A549 treated with AZD9567 at 1 μM for 4 hours (cell line): ENCODE measurements around the gene LYPD5. TPM values are rescaled to one million over a fixed set of nuclear protein-coding genes. Genes with fewer than 3 reads are reported as not detected.

ENCODE experiments used
- total RNA-seq: library from RNA; stranded (reverse); fragments of 200-300 nt; extraction: Qiagen RNA extraction; gene quantifications from 5 replicates; pipeline ENCODE4 v1.2.3, GENCODE V29; 2022; ENCODE audit not compliant: insufficient read depth

LYPD5 gene, protein sequence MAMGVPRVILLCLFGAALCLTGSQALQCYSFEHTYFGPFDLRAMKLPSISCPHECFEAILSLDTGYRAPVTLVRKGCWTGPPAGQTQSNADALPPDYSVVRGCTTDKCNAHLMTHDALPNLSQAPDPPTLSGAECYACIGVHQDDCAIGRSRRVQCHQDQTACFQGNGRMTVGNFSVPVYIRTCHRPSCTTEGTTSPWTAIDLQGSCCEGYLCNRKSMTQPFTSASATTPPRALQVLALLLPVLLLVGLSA
- total RNA-seq = 0.07 to 0.30 TPM (median 0.17 TPM) in 4 of 5 replicates, not detected in the other

GRCh38 chr19:43802216-43802951, at the start of gene LYPD5:
TSS of gene LYPD5 (minus strand) at chr19:43802447. CDS start at chr19:43802380, 67 bp downstream.

DNA sequence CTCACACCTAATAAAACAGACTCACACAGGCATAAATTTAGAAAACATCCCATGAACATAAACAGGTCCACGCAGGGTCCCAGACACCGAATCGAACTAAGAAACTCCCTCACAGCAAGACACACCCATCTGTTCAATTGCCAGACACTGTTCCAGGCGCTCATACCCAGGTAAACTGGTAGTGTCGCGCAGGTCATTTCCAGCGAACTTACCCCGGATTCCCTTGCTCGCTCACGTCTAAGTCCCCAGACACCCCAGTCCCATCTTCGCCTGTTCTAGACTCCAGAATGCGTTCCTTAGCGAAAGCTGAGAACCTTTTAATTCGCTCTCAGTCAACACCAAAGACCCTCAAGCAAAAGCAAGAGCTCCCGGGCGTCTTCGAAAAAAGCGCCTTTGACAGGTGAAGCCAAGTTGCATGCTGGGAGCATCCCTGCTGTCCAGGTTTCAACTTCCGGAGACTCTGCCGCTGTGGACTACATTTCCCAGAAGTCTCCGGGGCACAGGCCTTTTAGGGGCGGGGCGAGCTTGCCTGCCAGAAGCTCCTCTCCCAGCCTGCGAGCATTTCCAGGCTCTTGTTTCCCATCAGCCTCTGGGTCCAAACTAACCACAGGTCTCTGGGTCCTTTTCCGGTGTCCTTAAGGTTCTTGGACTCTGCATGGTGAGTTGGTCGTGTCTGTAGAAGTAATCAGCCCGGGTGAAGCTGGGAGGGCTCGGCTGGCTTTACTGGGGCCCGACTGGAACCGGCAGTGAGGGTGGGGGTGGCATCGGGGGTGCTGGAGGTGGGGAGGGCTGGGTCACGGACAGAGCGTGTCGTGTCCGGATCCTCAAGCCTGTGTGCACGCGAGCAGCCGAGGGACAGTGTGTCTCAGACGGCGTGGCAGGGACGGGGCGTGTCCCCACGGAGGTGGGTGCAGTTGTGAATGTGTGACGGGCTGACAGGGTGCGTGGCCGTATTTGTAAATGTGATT, 24.8 kb upstream of the LYPD5 start, which contains the start of gene ZNF283:
Gene ZNF283 (plus strand): TSS at position 535 of the 968 bp plus-strand sequence. CDS start 6,184 bp downstream, outside the sequence.

GRCh38 chr19:43780706-43781525, 21.3 kb downstream of the LYPD5 start, which contains the start of gene KCNN4:
TSS of gene KCNN4 (minus strand) at chr19:43780973. CDS start at chr19:43780861, 112 bp downstream.

DNA sequence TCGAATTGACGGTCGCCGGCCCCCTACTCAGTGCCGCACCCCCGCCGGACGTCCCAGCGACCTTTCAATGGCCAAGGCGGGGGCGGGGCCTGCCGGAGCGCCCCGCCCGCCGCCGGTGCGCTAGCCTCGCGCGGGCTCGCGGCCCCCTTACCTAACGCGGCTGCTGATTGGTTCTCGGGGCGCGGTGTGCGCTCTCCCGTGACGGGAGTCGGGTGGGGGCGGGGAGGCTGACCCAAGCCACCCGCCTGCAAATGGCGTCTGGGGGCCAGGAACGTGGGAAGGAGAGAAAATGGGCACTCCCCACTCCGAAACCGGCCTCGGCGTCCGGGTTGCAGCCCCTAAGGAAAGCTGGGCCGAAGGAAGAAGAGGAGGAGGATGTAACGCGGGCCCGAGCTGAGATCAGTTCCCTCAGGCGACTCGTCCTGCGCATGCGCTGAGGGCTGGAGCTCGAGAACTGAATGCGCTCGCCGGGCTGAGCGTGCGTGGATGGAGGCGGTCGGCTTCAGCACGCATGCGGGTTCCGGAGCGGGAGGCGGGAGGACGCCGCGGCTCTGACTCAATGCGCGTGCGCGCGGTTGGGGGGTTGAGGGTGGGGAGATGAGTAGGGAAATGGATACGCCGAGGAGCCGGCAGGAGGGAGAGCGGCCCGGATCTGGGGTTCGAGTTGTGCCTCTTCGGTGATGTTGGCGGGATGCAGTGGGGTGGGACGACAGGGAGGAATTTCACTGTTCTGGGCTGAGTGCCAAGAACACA, 47.6 kb downstream of the LYPD5 start, which contains the start of gene SMG9:
Gene SMG9 (minus strand): TSS at position 460 of the 753 bp plus-strand sequence. CDS start 4,221 bp downstream, outside the sequence.

Other genes starting within 250 kb of the LYPD5 start
- 22.7 to 29.4 TPM (median 27.4 TPM) in 5 replicates for gene XRCC1, start 226.9 kb downstream of the LYPD5 start, total RNA-seq
- gene PINLYP, start 226.6 kb downstream of the LYPD5 start, total RNA-seq = 0.22 to 0.52 TPM (median 0.27 TPM) in 4 of 5 replicates, not detected in the other
- 4.6 to 10.5 TPM (median 5.9 TPM) in 5 replicates for gene IRGQ, start 206.3 kb downstream of the LYPD5 start, total RNA-seq
- gene ZNF576, start 205.9 kb downstream of the LYPD5 start, total RNA-seq = 20.0 to 21.3 TPM (median 20.5 TPM) in 5 replicates
- gene SRRM5, start 190.4 kb downstream of the LYPD5 start, total RNA-seq = 0.52 to 0.80 TPM (median 0.67 TPM) in 4 of 5 replicates, not detected in the other
- gene ZNF428, start 182.8 kb downstream of the LYPD5 start, total RNA-seq = 40.1 to 61.6 TPM (median 59.4 TPM) in 5 replicates
- 5.5 to 10.0 TPM (median 9.6 TPM) in 5 replicates for gene CADM4, start 162.6 kb downstream of the LYPD5 start, total RNA-seq
- gene PLAUR, start 132.3 kb downstream of the LYPD5 start, total RNA-seq = 62.1 to 69.9 TPM (median 69.1 TPM) in 5 replicates
- gene IRGC, start 86.4 kb downstream of the LYPD5 start, total RNA-seq = not detected in 5 replicates
- gene SMG9, start 47.5 kb downstream of the LYPD5 start, total RNA-seq = 50.2 to 64.4 TPM (median 56.7 TPM) in 5 replicates
- 29.1 to 47.0 TPM (median 45.0 TPM) in 5 replicates for gene KCNN4, start 21.5 kb downstream of the LYPD5 start, total RNA-seq
- 4.3 to 12.9 TPM (median 5.1 TPM) in 5 replicates for gene ZNF283, start 24.9 kb upstream of the LYPD5 start, total RNA-seq
- gene ZNF404, start 81.5 kb upstream of the LYPD5 start, total RNA-seq = 0.20 to 0.45 TPM (median 0.31 TPM) in 4 of 5 replicates, not detected in the other
- gene ZNF45, start 132.8 kb upstream of the LYPD5 start, total RNA-seq = 9.3 to 20.4 TPM (median 10.4 TPM) in 5 replicates
- 0.30 to 0.65 TPM (median 0.47 TPM) in 4 of 5 replicates, not detected in the other for gene ZNF221, start 148.8 kb upstream of the LYPD5 start, total RNA-seq
- gene ZNF155, start 181.7 kb upstream of the LYPD5 start, total RNA-seq = 2.1 to 5.6 TPM (median 2.5 TPM) in 5 replicates
- gene ZNF230, start 200.5 kb upstream of the LYPD5 start, total RNA-seq = 1.6 to 3.5 TPM (median 2.7 TPM) in 5 replicates
- gene ZNF222, start 222.9 kb upstream of the LYPD5 start, total RNA-seq = 3.0 to 3.7 TPM (median 3.5 TPM) in 5 replicates
- gene ZNF223, start 249.6 kb upstream of the LYPD5 start, total RNA-seq = 1.8 to 2.8 TPM (median 2.5 TPM) in 4 of 5 replicates, not detected in the other